ENCODE measurements around the gene MOCS1.
A peak's percentile ranks its signal among the peaks of the same experiment; 100 is the strongest.

Gene MOCS1

GRCh38 chr6:39927159-39927558 is 7.1 kb downstream of the MOCS1 start:
- Histone ChIP-seq H3K4me3 (ENCODE audit: low read length) (no peak overlapping the region), H2AK5ac (ENCODE audit: low read length) (no peak overlapping the region), H3K79me2 (ENCODE audit: control insufficient read depth, insufficient read depth, low read length) (no peaks in the 10 kb centered on the region), H3K79me1 (ENCODE audit: low read length) (no peaks in the 10 kb centered on the region), H4K5ac (ENCODE audit: low read length) (no peak overlapping the region), H3K18ac (ENCODE audit: low read length) (no peak overlapping the region), H3K9ac (ENCODE audit: low read length) (no peak overlapping the region), H3K4me2 (ENCODE audit: low read length) (no peak overlapping the region), H3K4me1 (ENCODE audit: control insufficient read depth, low read depth, low read length) (no peaks in the 10 kb centered on the region), H2BK15ac (replicated peaks; ENCODE audit: low read depth) (no peak overlapping the region), H2BK5ac (ENCODE audit: low read length) (no peak overlapping the region), H3K36me3 (ENCODE audit: control insufficient read depth, insufficient read depth, low read length) (no peaks in the 10 kb centered on the region), H3K56ac (ENCODE audit: low read length) (no peak overlapping the region), H4K8ac (ENCODE audit: low read depth, low read length) (no peak overlapping the region), H2BK120ac (ENCODE audit: low read depth, low read length) (no peak overlapping the region), H3K27ac (ENCODE audit: low read depth, low read length) (no peak overlapping the region), H3K4ac (ENCODE audit: low read depth, low read length) (no peak overlapping the region), H3K27me3 (ENCODE audit: insufficient read depth, low read length, poor library complexity) (no peaks in the 10 kb centered on the region), H3K23ac (ENCODE audit: low read length) (no peak overlapping the region)
- DNase-seq: peak; percentile 8
- no CpG with 5 or more reads among the region's 11 CpGs for WGBS (ENCODE audit: extremely low coverage, insufficient coverage, low lambda C conversion rate)

GRCh38 chr6:39926668-39927067 is 7.6 kb downstream of the MOCS1 start:
- H2AK5ac ChIP-seq (ENCODE audit: low read length): no peak overlapping the region
- H3K36me3 ChIP-seq (ENCODE audit: control insufficient read depth, insufficient read depth, low read length): no peaks in the 10 kb centered on the region
- no peak overlapping the region for H3K4me3 ChIP-seq (ENCODE audit: low read length)
- no peaks in the 10 kb centered on the region for H3K79me1 ChIP-seq (ENCODE audit: low read length)
- no peaks in the 10 kb centered on the region for H3K4me1 ChIP-seq (ENCODE audit: control insufficient read depth, low read depth, low read length)
- H3K9ac ChIP-seq (ENCODE audit: low read length): no peak overlapping the region
- no CpG with 5 or more reads among the region's 3 CpGs for WGBS (ENCODE audit: extremely low coverage, insufficient coverage, low lambda C conversion rate)
- H3K27ac ChIP-seq (ENCODE audit: low read depth, low read length): no peak overlapping the region
- H3K56ac ChIP-seq (ENCODE audit: low read length): no peak overlapping the region
- H4K5ac ChIP-seq (ENCODE audit: low read length): no peak overlapping the region
- H2BK15ac ChIP-seq (replicated peaks; ENCODE audit: low read depth): no peak overlapping the region
- no peak overlapping the region for H3K23ac ChIP-seq (ENCODE audit: low read length)
- H3K18ac ChIP-seq (ENCODE audit: low read length): no peak overlapping the region
- H3K27me3 ChIP-seq (ENCODE audit: insufficient read depth, low read length, poor library complexity): no peaks in the 10 kb centered on the region
- no peak overlapping the region for H3K4me2 ChIP-seq (ENCODE audit: low read length)
- H2BK120ac ChIP-seq (ENCODE audit: low read depth, low read length): no peak overlapping the region
- no peak overlapping the region for H3K4ac ChIP-seq (ENCODE audit: low read depth, low read length)
- DNase-seq: no peak
- no peak overlapping the region for H2BK5ac ChIP-seq (ENCODE audit: low read length)
- no peak overlapping the region for H4K8ac ChIP-seq (ENCODE audit: low read depth, low read length)
- no peaks in the 10 kb centered on the region for H3K79me2 ChIP-seq (ENCODE audit: control insufficient read depth, insufficient read depth, low read length)

GRCh38 chr6:39925931-39926290 is 8.4 kb downstream of the MOCS1 start:
- H3K4me2 ChIP-seq (ENCODE audit: low read length): no peak overlapping the region
- no peaks in the 10 kb centered on the region for H3K79me1 ChIP-seq (ENCODE audit: low read length)
- no peak overlapping the region for H3K4me3 ChIP-seq (ENCODE audit: low read length)
- no peak overlapping the region for H2BK15ac ChIP-seq (replicated peaks; ENCODE audit: low read depth)
- H3K23ac ChIP-seq (ENCODE audit: low read length): no peak overlapping the region
- H3K79me2 ChIP-seq (ENCODE audit: control insufficient read depth, insufficient read depth, low read length): no peaks in the 10 kb centered on the region
- H3K56ac ChIP-seq (ENCODE audit: low read length): no peak overlapping the region
- H3K9ac ChIP-seq (ENCODE audit: low read length): no peak overlapping the region
- H3K18ac ChIP-seq (ENCODE audit: low read length): no peak overlapping the region
- H2BK120ac ChIP-seq (ENCODE audit: low read depth, low read length): no peak overlapping the region
- H4K5ac ChIP-seq (ENCODE audit: low read length): no peak overlapping the region
- H3K4ac ChIP-seq (ENCODE audit: low read depth, low read length): no peak overlapping the region
- H2AK5ac ChIP-seq (ENCODE audit: low read length): no peak overlapping the region
- H2BK5ac ChIP-seq (ENCODE audit: low read length): no peak overlapping the region
- WGBS (ENCODE audit: extremely low coverage, insufficient coverage, low lambda C conversion rate): no CpG with 5 or more reads among the region's 3 CpGs
- no peaks in the 10 kb centered on the region for H3K36me3 ChIP-seq (ENCODE audit: control insufficient read depth, insufficient read depth, low read length)
- no peak overlapping the region for H3K27ac ChIP-seq (ENCODE audit: low read depth, low read length)
- H3K4me1 ChIP-seq (ENCODE audit: control insufficient read depth, low read depth, low read length): no peaks in the 10 kb centered on the region
- H4K8ac ChIP-seq (ENCODE audit: low read depth, low read length): no peak overlapping the region
- H3K27me3 ChIP-seq (ENCODE audit: insufficient read depth, low read length, poor library complexity): no peaks in the 10 kb centered on the region
- no peak for DNase-seq

GRCh38 chr6:39925191-39925930 is 8.9 kb downstream of the MOCS1 start:
- H2AK5ac ChIP-seq (ENCODE audit: low read length): no peak overlapping the region
- no peak overlapping the region for H2BK120ac ChIP-seq (ENCODE audit: low read depth, low read length)
- H3K4me2 ChIP-seq (ENCODE audit: low read length): no peak overlapping the region
- H2BK5ac ChIP-seq (ENCODE audit: low read length): no peak overlapping the region
- no peaks in the 10 kb centered on the region for H3K79me2 ChIP-seq (ENCODE audit: control insufficient read depth, insufficient read depth, low read length)
- WGBS (ENCODE audit: extremely low coverage, insufficient coverage, low lambda C conversion rate): no CpG with 5 or more reads among the region's 22 CpGs
- no peak overlapping the region for H4K8ac ChIP-seq (ENCODE audit: low read depth, low read length)
- H3K4me1 ChIP-seq (ENCODE audit: control insufficient read depth, low read depth, low read length): no peaks in the 10 kb centered on the region
- no peak overlapping the region for H3K4me3 ChIP-seq (ENCODE audit: low read length)
- H3K9ac ChIP-seq (ENCODE audit: low read length): no peak overlapping the region
- no peak overlapping the region for H3K18ac ChIP-seq (ENCODE audit: low read length)
- no peak overlapping the region for H3K56ac ChIP-seq (ENCODE audit: low read length)
- no peak overlapping the region for H2BK15ac ChIP-seq (replicated peaks; ENCODE audit: low read depth)
- no peaks in the 10 kb centered on the region for H3K79me1 ChIP-seq (ENCODE audit: low read length)
- H3K4ac ChIP-seq (ENCODE audit: low read depth, low read length): no peak overlapping the region
- H3K27me3 ChIP-seq (ENCODE audit: insufficient read depth, low read length, poor library complexity): no peaks in the 10 kb centered on the region
- DNase-seq: no peak
- H3K36me3 ChIP-seq (ENCODE audit: control insufficient read depth, insufficient read depth, low read length): no peaks in the 10 kb centered on the region
- no peak overlapping the region for H3K27ac ChIP-seq (ENCODE audit: low read depth, low read length)
- H4K5ac ChIP-seq (ENCODE audit: low read length): no peak overlapping the region
- no peak overlapping the region for H3K23ac ChIP-seq (ENCODE audit: low read length)

- H3K56ac ChIP-seq (ENCODE audit: low read length): no peak overlapping the region
- H3K79me2 ChIP-seq (ENCODE audit: control insufficient read depth, insufficient read depth, low read length): no peaks in the 10 kb centered on the region
- WGBS (ENCODE audit: extremely low coverage, insufficient coverage, low lambda C conversion rate): no CpG with 5 or more reads among the region's 6 CpGs
- H3K23ac ChIP-seq (ENCODE audit: low read length): no peak overlapping the region
- no peaks in the 10 kb centered on the region for H3K27me3 ChIP-seq (ENCODE audit: insufficient read depth, low read length, poor library complexity)
- H3K4me1 ChIP-seq (ENCODE audit: control insufficient read depth, low read depth, low read length): no peaks in the 10 kb centered on the region
- no peak overlapping the region for H3K4me3 ChIP-seq (ENCODE audit: low read length)
- H2BK5ac ChIP-seq (ENCODE audit: low read length): no peak overlapping the region
- H4K8ac ChIP-seq (ENCODE audit: low read depth, low read length): no peak overlapping the region
- H3K36me3 ChIP-seq (ENCODE audit: control insufficient read depth, insufficient read depth, low read length): no peaks in the 10 kb centered on the region
- H2AK5ac ChIP-seq (ENCODE audit: low read length): no peak overlapping the region
- no peak overlapping the region for H4K5ac ChIP-seq (ENCODE audit: low read length)
- DNase-seq: no peak
- H3K79me1 ChIP-seq (ENCODE audit: low read length): no peaks in the 10 kb centered on the region
- no peak overlapping the region for H3K18ac ChIP-seq (ENCODE audit: low read length)
- H2BK120ac ChIP-seq (ENCODE audit: low read depth, low read length): no peak overlapping the region
- H3K4ac ChIP-seq (ENCODE audit: low read depth, low read length): no peak overlapping the region
- no peak overlapping the region for H3K27ac ChIP-seq (ENCODE audit: low read depth, low read length)
- H3K9ac ChIP-seq (ENCODE audit: low read length): no peak overlapping the region
- no peak overlapping the region for H2BK15ac ChIP-seq (replicated peaks; ENCODE audit: low read depth)
- H3K4me2 ChIP-seq (ENCODE audit: low read length): no peak overlapping the region
Observed at GRCh38 chr6:39924283-39924682, 10.0 kb downstream of the MOCS1 start.

- Histone ChIP-seq H2AK5ac (ENCODE audit: low read length) (no peak overlapping the region), H3K79me2 (ENCODE audit: control insufficient read depth, insufficient read depth, low read length) (no peaks in the 10 kb centered on the region), H3K4me2 (ENCODE audit: low read length) (no peak overlapping the region), H2BK120ac (ENCODE audit: low read depth, low read length) (no peak overlapping the region), H3K56ac (ENCODE audit: low read length) (no peak overlapping the region), H4K5ac (ENCODE audit: low read length) (no peak overlapping the region), H4K8ac (ENCODE audit: low read depth, low read length) (no peak overlapping the region), H3K27me3 (ENCODE audit: insufficient read depth, low read length, poor library complexity) (no peaks in the 10 kb centered on the region), H3K18ac (ENCODE audit: low read length) (no peak overlapping the region), H3K4me1 (ENCODE audit: control insufficient read depth, low read depth, low read length) (no peaks in the 10 kb centered on the region), H2BK15ac (replicated peaks; ENCODE audit: low read depth) (no peak overlapping the region), H3K4me3 (ENCODE audit: low read length) (no peak overlapping the region), H3K4ac (ENCODE audit: low read depth, low read length) (no peak overlapping the region), H3K23ac (ENCODE audit: low read length) (no peak overlapping the region), H2BK5ac (ENCODE audit: low read length) (no peak overlapping the region), H3K27ac (ENCODE audit: low read depth, low read length) (no peak overlapping the region), H3K79me1 (ENCODE audit: low read length) (no peaks in the 10 kb centered on the region), H3K9ac (ENCODE audit: low read length) (no peak overlapping the region), H3K36me3 (ENCODE audit: control insufficient read depth, insufficient read depth, low read length) (no peaks in the 10 kb centered on the region)
- DNase-seq: no peak
- WGBS (ENCODE audit: extremely low coverage, insufficient coverage, low lambda C conversion rate): no CpG with 5 or more reads among the region's 6 CpGs
Observed at GRCh38 chr6:39923861-39924260, 10.4 kb downstream of the MOCS1 start.

Data from mesendoderm (in vitro differentiated cells).